Epithelial cell of esophagus (primary cell): ENCODE measurements around the gene SLC26A3.
A peak's percentile ranks its signal among the peaks of the same experiment; 100 is the strongest.

ENCODE experiments used
- DNase-seq: peaks from one replicate; pipeline ENCODE4 v3.0.0; 2010; ENCODE audit warnings: low read depth
- H3K4me3 ChIP-seq: 2 replicates; pipeline ENCODE4 v1.5.1; 2011; ENCODE audit warnings: mild to moderate bottlenecking, low read length, control low read depth
- CTCF ChIP-seq: IDR thresholded peaks from 2 replicates; pipeline ENCODE4 v1.5.1; 2011; ENCODE audit warnings: low read depth, mild to moderate bottlenecking, low read length, control low read depth, inconsistent platforms; ENCODE audit not compliant: insufficient read depth; ENCODE audit errors: missing control alignments

SLC26A3 gene

GRCh38 chr7:107742678-107743566 lies 60.1 kb downstream of the SLC26A3 start:
- no peak for TF ChIP-seq CTCF
- H3K4me3 ChIP-seq: peak overlapping the region; percentile 94
- no peak for DNase-seq

DNA sequence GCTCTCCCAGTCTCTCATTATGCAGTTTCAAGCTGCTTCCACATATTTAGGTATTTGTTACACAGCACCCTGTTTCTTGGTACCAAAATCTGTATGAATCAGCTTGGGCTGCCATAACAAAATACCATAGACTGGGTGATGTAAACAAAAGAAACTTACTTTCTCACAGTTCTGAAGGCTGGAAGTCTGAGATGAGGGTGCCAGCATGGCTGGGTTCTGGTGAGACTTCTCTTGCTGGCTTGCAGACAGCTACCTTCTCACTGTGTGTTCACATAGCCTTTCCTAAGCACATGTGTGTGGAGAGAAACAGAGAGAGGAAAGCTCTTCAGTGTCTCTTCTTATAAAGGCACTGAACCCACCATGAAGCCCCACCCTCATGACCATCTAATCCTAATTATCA lies 74.7 kb downstream of the SLC26A3 start:
- no peak for DNase-seq
- no peak overlapping the region for H3K4me3 ChIP-seq
- TF ChIP-seq CTCF: no peak

- H3K4me3 ChIP-seq: no peak overlapping the region
- no peak for TF ChIP-seq CTCF
- DNase-seq: peak; percentile 4
Measured at GRCh38 chr7:107726356-107727130, 76.5 kb downstream of the SLC26A3 start.

GRCh38 chr7:107725138-107725740 lies 77.8 kb downstream of the SLC26A3 start:
- peak; percentile 84 for DNase-seq
- H3K4me3 ChIP-seq: no peak overlapping the region
- TF ChIP-seq CTCF: peak; percentile 67

- no peak overlapping the region for H3K4me3 ChIP-seq
- DNase-seq: no peak
- TF ChIP-seq CTCF: no peak
Measured at GRCh38 chr7:107723255-107723654, 79.8 kb downstream of the SLC26A3 start.

DNA sequence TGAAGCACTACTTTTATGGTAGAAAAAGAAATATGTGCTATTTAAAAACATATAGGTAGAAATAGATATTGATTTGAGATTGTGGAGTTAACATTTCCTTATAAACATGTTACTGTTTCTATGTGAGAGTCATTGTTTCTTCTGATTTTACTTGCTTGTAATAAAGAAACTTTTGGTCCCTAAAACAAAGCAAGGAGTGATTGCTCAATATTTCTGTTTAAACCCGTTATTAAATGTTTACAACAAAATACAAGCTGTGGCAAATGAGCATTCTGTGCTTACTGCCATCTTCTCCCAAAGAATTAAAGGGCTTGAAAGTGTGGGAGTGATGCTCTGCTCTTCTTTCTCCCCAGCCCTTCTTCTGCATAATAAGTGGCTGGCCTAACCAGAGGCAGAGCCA lies 81.7 kb downstream of the SLC26A3 start:
- DNase-seq: no peak
- H3K4me3 ChIP-seq: no peak overlapping the region
- no peak for TF ChIP-seq CTCF
